Mesothelial cell of epicardium (in vitro differentiated cells): ENCODE measurements around the gene BMPR1A. TPM values are rescaled to one million over a fixed set of nuclear protein-coding genes. Genes with fewer than 3 reads are reported as not detected.
A peak's percentile ranks its signal among the peaks of the same experiment; 100 is the strongest.

Source experiments
- DNase-seq, 2 experiments: peaks; one replicate each; pipeline ENCODE4 v3.0.0; 2021; ENCODE audit warnings: low spot score in 2 of 2; ENCODE audit not compliant: unreplicated experiment in 2 of 2
- H3K27ac Mint-ChIP-seq: 2 replicates; pipeline ENCODE4 v1.8.0; 2021; ENCODE audit warnings: mixed read lengths
- H3K27me3 Mint-ChIP-seq: 2 replicates; pipeline ENCODE4 v1.8.0; 2021; ENCODE audit warnings: low read depth, mixed read lengths
- H3K36me3 Mint-ChIP-seq: 2 replicates; pipeline ENCODE4 v1.8.0; 2021; ENCODE audit warnings: mixed read lengths
- H3K4me1 Mint-ChIP-seq: 2 replicates; pipeline ENCODE4 v1.8.0; 2021; ENCODE audit warnings: mixed read lengths
- H3K4me3 Mint-ChIP-seq: 2 replicates; pipeline ENCODE4 v1.8.0; 2021; ENCODE audit warnings: mild to moderate bottlenecking, moderate library complexity, mixed read lengths
- H3K9me3 Mint-ChIP-seq: 2 replicates; pipeline ENCODE4 v1.8.0; 2021; ENCODE audit warnings: mixed read lengths
- CTCF ChIP-seq: fragments of 200-600 bp; sonication (generic); IDR thresholded peaks from one replicate; pipeline ENCODE4 v1.5.0; 2021; ENCODE audit warnings: antibody characterized with exemption; ENCODE audit not compliant: unreplicated experiment
- total RNA-seq: library from RNA; stranded (reverse); gene quantifications from 3 replicates; pipeline ENCODE4 v1.2.1, GENCODE V29; 2021

BMPR1A gene
- total RNA-seq, 1 donor from 2014 or later: 100.0 TPM

GRCh38 chr10:86878983-86879713 lies 122.7 kb downstream of the BMPR1A start:
- no peaks in the 10 kb centered on the region for H3K9me3 Mint-ChIP-seq
- peaks cover 8% of the 10 kb centered on the region for H3K4me1 Mint-ChIP-seq
- no peak for DNase-seq
- H3K36me3 Mint-ChIP-seq: peaks cover 17% of the 10 kb centered on the region
- TF ChIP-seq CTCF: no peak
- H3K27ac Mint-ChIP-seq: peak overlapping the region; percentile 74
- H3K27me3 Mint-ChIP-seq: no peaks in the 10 kb centered on the region
- no peak overlapping the region for H3K4me3 Mint-ChIP-seq

- Mint-ChIP-seq H3K27me3 (no peaks in the 10 kb centered on the region), H3K9me3 (no peaks in the 10 kb centered on the region), H3K27ac (no peak overlapping the region), H3K4me1 (peaks cover 8% of the 10 kb centered on the region), H3K36me3 (peaks cover 18% of the 10 kb centered on the region), H3K4me3 (no peak overlapping the region)
- DNase-seq: no peak
- TF ChIP-seq CTCF: no peak
These were observed 124.6 kb downstream of the BMPR1A start for GRCh38 chr10:86880971-86881370.

- Mint-ChIP-seq H3K4me1 (peaks cover 7% of the 10 kb centered on the region), H3K4me3 (no peak overlapping the region), H3K9me3 (no peaks in the 10 kb centered on the region), H3K27me3 (no peaks in the 10 kb centered on the region), H3K36me3 (peaks cover 20% of the 10 kb centered on the region), H3K27ac (peak overlapping the region; percentile 49)
- DNase-seq: no peak
- TF ChIP-seq CTCF: no peak
These were observed 132.4 kb downstream of the BMPR1A start for GRCh38 chr10:86888585-86889381.

GRCh38 chr10:86889997-86890396 lies 133.6 kb downstream of the BMPR1A start:
- H3K36me3 Mint-ChIP-seq: peaks cover 30% of the 10 kb centered on the region
- H3K9me3 Mint-ChIP-seq: no peaks in the 10 kb centered on the region
- no peak for TF ChIP-seq CTCF
- H3K27ac Mint-ChIP-seq: no peak overlapping the region
- no peak overlapping the region for H3K4me3 Mint-ChIP-seq
- no peak for DNase-seq
- H3K4me1 Mint-ChIP-seq: peaks cover 7% of the 10 kb centered on the region
- H3K27me3 Mint-ChIP-seq: no peaks in the 10 kb centered on the region

- Mint-ChIP-seq H3K27ac (no peak overlapping the region), H3K36me3 (peaks cover 32% of the 10 kb centered on the region), H3K9me3 (peaks cover 4% of the 10 kb centered on the region), H3K4me3 (no peak overlapping the region), H3K4me1 (peaks cover 7% of the 10 kb centered on the region), H3K27me3 (no peaks in the 10 kb centered on the region)
- DNase-seq: no peak
- TF ChIP-seq CTCF: no peak
These were observed 142.1 kb downstream of the BMPR1A start for GRCh38 chr10:86898511-86898910.
